GM19240 (cell line): ENCODE data around the gene NDUFS6.

Experiments
- DNase-seq: peaks from one replicate; pipeline ENCODE4 v3.0.0; 2011; ENCODE audit warnings: low spot score; ENCODE audit not compliant: insufficient read length

The NDUFS6 gene

DNA sequence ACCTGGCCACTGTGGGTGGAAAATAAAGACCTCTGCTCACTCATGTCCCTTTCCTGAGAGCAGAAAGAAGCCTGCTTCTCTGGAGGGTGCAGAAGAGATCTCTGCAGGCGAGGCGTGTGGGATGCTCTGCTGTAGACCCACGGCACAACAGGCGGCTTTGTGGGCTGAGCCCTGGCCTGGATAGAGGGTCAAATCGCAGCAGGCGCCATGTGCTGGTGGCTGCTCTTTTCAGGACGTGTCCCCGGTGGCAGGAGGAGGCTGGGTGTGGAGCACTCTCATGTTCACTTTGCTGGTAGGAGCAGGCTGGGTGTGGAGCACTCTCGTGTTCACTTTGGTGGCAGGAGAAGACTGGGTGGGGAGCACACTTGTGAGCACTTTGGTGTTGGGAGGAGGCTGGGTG lies 46.4 kb downstream of the NDUFS6 start:
- DNase-seq, result no peak

GRCh38 chr5:1850324-1851154 lies 49.3 kb downstream of the NDUFS6 start:
- no peak for DNase-seq

GRCh38 chr5:1851290-1851934 lies 50.2 kb downstream of the NDUFS6 start:
- DNase-seq, result no peak

DNA sequence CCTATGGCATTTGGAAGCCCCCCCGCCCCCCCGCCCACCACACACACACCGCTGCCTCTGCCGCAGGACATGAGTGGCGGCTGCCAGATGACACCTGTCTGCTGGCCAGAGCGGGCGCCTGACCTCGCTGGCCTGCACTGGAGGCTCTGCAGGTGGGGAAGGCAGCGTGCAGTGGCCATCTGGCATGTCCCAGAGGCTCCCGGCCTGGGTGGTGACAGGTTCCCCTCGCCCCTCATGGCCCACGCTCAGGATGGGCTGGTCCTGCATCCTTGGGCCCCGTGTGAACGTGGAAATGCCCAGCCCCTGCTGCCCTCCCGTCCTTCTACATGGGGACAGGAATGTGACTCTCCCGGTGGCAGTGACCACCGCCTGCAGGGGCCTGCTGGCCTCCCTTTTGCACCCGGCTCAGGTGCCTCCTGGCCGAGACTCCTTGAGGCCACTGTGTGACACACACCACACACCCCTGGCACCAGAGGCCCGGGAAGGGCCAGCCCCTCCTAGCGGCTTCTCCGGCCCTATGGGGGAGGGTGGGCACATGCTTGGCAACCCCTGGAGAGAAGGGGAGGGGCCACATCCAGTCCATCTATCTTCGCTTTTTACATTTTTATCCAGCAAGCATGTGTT lies 51.2 kb downstream of the NDUFS6 start:
- no peak for DNase-seq

DNA sequence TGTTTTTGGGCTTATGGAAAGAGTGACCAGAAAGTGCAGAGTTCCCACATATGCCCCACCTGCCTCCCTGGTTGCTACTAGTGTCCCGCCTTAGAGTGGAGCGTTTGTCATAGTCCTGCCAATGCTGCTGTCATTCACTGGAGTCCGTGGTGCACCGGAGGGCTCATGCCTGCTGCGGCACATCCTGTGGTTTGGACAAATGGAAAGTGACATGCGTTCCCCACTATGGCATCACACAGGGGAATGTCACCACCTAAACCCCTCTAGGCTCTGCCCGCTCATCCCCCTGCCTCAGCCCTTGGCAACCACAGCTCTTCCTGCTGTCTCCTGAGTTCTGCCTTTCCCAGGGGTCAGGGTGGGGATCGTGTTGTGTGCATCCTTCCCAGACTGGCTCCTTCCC lies 52.3 kb downstream of the NDUFS6 start:
- no peak for DNase-seq

DNA sequence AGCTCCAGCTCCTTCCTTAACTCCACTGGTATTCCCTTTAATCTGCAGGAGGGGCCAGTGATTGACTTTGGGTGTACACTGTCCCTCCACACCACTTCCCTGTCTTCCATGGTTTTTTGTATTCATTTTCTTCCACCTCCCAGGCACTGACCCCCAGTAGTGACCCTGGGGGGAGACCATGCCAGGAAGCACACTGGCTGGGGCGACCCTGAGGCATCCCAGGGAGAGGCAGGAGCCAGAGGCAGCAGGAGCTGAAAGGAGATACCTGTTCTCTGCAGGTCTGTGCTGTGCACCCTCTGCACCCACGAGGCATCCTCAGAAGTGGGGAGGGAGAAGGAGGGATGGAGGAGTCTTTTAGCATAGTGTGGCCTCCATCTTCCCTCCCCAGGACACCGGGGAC lies 53.9 kb downstream of the NDUFS6 start:
- no peak for DNase-seq

DNA sequence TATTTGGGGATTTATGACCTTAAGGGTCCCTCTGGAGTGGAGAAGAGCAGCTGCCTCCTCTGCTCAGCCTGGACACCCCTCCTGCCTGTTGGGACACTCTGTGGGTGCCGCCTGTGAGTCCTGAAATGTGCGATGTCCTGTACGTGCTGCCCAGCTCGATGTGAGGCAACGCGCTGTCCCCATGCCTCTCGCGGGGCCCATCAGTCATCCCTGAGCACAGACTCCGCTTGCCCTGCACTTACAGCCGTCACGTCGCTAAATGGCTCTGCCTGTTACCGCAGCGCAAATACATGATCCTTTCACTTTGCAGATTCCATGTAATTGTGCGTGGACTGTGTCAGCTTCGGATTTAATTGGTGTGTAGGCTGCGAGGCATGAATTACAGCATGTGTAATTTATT lies 54.4 kb downstream of the NDUFS6 start:
- no peak for DNase-seq

DNA sequence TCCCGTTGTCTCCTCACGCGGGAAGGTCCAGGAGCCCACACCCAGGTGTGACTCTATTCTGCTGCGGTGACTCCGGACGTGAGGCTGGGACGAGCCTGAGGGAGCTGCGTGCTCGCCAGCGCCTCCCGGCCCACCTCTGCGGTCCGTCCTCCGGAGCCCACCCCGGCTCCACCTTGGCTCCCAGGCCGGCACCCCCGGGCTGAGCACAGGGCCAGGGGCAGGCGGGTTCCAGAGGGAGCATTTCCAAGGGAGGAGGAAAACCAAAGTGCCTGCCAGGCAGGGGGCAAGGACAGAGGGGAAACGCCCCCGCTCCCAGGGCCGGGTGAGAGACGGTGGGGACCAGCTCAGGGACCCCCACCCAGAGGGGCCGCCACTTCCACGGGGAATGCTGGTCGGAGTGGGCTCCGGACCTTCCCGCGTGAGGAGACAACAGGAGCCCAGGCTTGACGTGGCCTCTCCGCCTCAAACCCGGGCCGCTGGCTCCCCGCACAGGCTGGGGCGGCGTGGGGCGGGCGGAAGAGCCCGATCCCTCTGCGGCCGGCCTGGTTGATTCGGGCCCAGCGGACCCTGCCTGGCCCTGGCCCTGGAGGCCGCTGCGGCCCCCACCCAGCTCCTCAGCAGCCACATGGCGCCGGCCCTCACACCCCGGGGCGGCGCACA lies 55.5 kb downstream of the NDUFS6 start:
- no peak for DNase-seq

DNA sequence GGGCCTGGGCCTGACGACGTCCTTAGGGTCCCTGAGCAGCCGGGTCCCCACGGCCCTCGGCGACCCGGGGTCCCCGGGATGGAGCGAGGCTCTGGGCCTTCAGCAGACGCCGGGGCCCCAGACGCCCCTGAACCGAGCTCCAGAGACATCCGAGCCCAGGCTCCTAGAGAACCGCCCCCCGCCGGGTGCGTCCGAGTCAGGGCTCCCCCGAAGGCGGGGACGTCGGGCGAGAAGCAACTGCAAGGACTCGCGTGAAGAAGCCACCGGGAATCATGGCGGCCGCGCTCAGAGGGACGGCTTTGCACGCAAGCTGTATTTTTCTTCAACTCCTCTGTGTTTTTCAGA lies 56.0 kb downstream of the NDUFS6 start:
- DNase-seq, result no peak

- DNase-seq, result no peak
These were observed 57.2 kb downstream of the NDUFS6 start for GRCh38 chr5:1858436-1858835.

GRCh38 chr5:1859099-1859498 lies 57.9 kb downstream of the NDUFS6 start:
- DNase-seq, result no peak

- no peak for DNase-seq
These were observed 58.9 kb downstream of the NDUFS6 start for GRCh38 chr5:1860021-1860610.

- no peak for DNase-seq
These were observed 59.7 kb downstream of the NDUFS6 start for GRCh38 chr5:1860949-1861348.

- no peak for DNase-seq
These were observed 63.8 kb downstream of the NDUFS6 start for GRCh38 chr5:1864896-1865440.

GRCh38 chr5:1865486-1865885 lies 64.3 kb downstream of the NDUFS6 start:
- no peak for DNase-seq
